NB4 (cell line): Measurements from ENCODE around the gene RNF157.

ENCODE experiments used
- MYC ChIP-seq: IDR thresholded peaks from 2 replicates; pipeline ENCODE4 v1.6.1; 2011; ENCODE audit warnings: low read depth, low read length
- POLR2A ChIP-seq: IDR thresholded peaks from 2 replicates; pipeline ENCODE4 v1.6.1; 2011; ENCODE audit warnings: mild to moderate bottlenecking; ENCODE audit not compliant: insufficient read length; ENCODE audit errors: extremely low read depth
- TF ChIP-seq, protein P1 (sequence below): IDR thresholded peaks from one replicate; pipeline ENCODE4 v1.5.1; 2012; ENCODE audit warnings: low read depth, low read length
- TF ChIP-seq, protein P2 (sequence below): IDR thresholded peaks from 2 replicates; pipeline ENCODE4 v1.6.1; 2011; ENCODE audit warnings: low read depth, low read length

DNA sequence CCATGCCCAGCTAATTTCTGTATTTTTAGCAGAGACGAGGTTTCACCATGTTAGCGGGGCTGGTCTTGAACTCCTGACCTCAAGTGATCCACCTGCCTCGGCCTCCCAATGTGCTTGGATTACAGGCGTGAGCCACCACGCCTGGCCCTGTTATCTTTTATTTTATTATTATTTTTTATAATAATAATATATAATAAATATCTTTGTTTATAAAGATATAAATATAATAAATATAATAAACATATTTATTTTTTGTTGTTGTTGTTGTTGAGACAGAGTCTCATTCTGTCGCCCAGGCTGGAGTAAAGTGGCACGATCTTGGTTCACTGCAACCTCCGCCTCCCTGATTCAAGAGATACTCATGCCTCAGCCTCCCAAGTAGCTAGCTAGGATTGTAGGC lies 7.0 kb upstream of the RNF157 start:
- no peak for TF ChIP-seq POLR2A
- TF ChIP-seq, protein P1, sequence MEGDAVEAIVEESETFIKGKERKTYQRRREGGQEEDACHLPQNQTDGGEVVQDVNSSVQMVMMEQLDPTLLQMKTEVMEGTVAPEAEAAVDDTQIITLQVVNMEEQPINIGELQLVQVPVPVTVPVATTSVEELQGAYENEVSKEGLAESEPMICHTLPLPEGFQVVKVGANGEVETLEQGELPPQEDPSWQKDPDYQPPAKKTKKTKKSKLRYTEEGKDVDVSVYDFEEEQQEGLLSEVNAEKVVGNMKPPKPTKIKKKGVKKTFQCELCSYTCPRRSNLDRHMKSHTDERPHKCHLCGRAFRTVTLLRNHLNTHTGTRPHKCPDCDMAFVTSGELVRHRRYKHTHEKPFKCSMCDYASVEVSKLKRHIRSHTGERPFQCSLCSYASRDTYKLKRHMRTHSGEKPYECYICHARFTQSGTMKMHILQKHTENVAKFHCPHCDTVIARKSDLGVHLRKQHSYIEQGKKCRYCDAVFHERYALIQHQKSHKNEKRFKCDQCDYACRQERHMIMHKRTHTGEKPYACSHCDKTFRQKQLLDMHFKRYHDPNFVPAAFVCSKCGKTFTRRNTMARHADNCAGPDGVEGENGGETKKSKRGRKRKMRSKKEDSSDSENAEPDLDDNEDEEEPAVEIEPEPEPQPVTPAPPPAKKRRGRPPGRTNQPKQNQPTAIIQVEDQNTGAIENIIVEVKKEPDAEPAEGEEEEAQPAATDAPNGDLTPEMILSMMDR: no peak
- TF ChIP-seq, protein P2, sequence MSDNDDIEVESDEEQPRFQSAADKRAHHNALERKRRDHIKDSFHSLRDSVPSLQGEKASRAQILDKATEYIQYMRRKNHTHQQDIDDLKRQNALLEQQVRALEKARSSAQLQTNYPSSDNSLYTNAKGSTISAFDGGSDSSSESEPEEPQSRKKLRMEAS: no peak
- no peak for TF ChIP-seq MYC
